Suppressor macrophage (primary cell): ENCODE measurements around the gene PRDM10.

Source experiments
- DNase-seq, 4 experiments: peaks; one replicate each; pipeline ENCODE4 v3.0.0-alpha.2; 2020 to 2022

The PRDM10 gene

DNA sequence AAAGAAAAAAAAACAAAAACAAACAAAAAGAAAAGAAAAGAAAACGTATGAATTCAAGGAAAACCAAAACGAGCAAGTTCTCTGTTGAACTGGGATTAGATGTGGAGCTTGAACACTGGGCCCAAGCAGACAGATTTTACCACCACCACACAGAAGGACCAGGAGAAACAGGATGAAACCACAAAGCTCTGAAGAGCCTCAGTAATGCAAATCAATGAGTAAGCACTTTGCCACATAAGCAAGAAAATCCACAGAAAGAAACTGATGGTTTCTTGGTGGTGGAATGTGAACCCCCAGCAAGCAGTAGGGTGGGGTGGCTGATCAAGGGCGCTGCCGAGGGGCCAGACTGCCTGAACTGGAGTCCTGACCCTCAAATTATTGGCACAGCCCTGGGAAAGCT lies 56.4 kb downstream of the PRDM10 start:
- no peak for DNase-seq

DNA sequence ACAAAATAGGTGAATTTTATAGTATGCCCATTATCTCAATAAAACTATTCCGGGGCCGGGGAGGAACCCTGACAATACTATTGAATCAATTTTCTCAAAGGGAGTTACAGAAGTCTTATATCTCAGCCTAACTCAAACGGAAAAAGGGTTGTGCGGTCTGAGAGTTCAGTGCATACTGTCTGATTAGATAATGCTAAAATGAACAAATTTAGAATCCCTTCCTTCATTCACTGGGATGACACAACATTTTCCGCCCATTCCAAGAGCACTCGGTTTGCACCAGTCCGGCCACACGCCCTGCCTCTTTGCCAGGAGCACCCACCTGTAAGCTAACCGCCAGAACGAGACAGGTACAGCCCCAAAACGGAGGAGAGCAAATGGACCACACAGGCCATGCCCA lies 57.3 kb downstream of the PRDM10 start:
- no peak for DNase-seq

GRCh38 chr11:129944696-129945095 lies 57.9 kb downstream of the PRDM10 start:
- DNase-seq = no peak

DNA sequence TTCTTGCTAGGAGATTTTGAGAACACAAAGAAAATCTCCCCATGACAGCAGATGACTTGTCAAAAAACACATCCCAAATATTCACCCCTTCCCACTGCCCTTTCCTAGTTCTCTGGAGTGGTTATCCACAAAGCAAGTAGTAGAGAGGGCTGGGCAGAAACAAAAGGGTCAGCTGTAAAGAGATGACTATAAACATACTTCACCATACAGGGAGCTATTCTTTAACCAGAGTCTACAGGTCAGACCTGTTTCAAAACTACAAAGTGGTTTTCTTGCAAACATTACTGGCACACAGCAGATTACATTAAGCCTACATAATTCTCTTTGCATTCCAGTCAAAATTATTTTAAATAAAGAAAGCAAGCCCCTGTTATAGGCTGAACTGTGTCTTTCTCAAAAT lies 59.6 kb downstream of the PRDM10 start:
- no peak for DNase-seq

DNA sequence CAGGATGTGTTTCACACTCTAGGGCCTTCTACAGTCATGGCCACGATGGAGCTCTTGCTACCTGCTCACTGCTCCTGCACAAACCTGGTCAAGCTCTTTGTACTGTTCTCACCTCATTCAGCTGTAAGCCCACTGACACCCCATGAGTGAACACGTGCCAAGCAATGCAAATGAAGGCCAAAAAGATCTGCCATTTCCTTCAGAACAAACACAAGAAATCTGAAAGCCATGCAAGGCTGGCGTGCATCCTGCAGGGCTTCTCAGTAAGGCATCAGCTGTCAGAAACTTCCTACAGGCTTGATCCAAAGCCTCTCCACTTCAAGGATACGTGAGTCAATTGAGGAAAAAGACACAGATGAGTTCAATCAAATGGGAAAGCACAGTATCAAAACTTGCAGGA lies 63.1 kb downstream of the PRDM10 start:
- DNase-seq = no peak

GRCh38 chr11:129938764-129939163 lies 63.9 kb downstream of the PRDM10 start:
- DNase-seq = no peak

DNA sequence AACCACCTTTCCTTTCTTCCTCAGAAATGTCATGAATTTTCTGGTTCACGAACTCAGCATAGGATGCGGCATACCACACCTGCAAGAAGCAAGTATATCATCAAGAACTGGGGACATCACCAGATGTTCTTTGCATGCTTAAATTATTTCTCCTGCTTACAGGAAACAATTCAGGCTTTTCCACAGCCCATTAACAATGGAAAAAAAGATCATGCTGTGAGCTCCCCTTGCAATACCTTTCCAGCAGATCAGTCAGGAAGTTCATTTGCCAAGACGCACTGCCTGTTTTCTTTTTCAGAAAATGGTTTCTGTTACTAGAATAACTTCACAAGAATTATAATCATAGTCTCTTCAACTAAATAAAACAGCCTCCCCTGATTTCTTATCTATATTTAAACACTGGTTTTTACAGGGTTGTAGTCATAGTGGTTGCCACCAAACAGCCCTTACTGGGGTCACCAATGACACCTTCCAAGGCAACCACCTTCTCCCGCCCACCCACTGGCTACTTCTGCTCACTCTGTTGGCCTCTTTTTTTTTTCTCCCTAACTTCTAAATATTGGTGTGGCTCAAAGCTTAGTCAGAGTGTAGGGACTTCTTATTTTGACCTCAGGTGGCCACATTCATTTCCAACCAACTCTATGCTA lies 64.9 kb downstream of the PRDM10 start:
- no peak for DNase-seq

DNA sequence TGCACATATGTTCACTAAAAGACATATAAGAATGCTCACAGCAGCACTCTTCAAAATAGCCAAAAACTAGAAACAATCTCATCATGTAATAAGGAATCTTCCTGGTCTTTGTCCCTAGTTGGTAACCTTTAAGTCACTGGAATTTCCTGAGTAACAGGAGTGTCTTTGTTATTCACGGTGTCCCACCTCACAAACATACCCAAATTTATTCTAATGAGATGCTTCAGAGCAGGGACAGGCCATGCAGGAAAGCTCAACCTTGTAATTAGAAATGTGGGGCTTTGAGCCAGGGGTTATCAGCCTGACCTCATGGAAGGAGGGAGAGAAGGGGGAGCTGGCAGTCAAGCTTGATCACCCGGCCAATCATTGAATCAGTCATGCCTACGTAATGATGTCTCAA lies 66.9 kb downstream of the PRDM10 start:
- DNase-seq = no peak

GRCh38 chr11:129933891-129934290 lies 68.7 kb downstream of the PRDM10 start:
- no peak for DNase-seq

- no peak for DNase-seq
Observed at GRCh38 chr11:129933262-129933661, 69.4 kb downstream of the PRDM10 start.

- DNase-seq = no peak
Observed at GRCh38 chr11:129932381-129933067, 70.1 kb downstream of the PRDM10 start.

DNA sequence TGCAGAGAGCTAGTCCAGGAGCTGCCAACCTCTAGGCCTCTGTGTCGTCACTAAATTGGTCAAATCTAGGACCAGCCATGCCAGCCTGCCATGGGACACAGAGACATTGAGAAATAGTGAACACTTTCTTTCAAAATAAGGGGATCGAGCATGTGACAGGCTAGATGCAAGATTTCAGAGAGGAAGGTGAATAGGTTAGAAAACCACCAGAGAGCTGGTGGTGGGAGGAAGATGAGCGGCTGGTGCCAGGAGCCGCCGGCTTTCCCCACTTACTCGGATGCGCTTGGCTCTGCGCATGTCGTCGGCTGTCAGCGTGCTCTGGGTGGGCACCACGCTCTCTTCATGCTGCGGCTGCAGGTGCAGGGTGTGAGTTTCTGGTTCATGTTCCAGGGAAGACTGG lies 71.9 kb downstream of the PRDM10 start:
- DNase-seq = peak; percentile 27 to 70 (median 59)

- peak; percentile 26 to 56 (median 42) for DNase-seq
Observed at GRCh38 chr11:129930296-129930695, 72.3 kb downstream of the PRDM10 start.

DNA sequence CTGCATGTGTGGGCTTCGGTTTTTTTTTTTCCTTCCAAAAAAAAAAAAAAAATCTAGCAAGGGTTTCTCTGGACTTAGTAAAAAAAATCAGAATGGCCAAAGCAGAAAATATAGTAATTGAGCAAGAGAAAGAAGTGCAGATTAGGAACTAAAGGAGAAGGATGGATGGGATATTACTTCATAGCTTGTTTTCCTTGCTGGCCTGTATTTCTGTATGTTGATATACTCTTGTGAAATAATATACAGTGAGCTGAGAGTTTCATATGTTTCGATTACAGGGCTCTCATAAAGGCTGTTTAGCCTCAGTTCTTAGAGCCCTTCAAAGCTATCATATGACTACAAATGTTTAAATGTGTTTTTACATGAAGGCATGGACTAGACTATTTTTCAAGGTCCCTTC lies 72.9 kb downstream of the PRDM10 start:
- peak in 2 of 4 experiments; percentile 52 to 59 for DNase-seq

DNA sequence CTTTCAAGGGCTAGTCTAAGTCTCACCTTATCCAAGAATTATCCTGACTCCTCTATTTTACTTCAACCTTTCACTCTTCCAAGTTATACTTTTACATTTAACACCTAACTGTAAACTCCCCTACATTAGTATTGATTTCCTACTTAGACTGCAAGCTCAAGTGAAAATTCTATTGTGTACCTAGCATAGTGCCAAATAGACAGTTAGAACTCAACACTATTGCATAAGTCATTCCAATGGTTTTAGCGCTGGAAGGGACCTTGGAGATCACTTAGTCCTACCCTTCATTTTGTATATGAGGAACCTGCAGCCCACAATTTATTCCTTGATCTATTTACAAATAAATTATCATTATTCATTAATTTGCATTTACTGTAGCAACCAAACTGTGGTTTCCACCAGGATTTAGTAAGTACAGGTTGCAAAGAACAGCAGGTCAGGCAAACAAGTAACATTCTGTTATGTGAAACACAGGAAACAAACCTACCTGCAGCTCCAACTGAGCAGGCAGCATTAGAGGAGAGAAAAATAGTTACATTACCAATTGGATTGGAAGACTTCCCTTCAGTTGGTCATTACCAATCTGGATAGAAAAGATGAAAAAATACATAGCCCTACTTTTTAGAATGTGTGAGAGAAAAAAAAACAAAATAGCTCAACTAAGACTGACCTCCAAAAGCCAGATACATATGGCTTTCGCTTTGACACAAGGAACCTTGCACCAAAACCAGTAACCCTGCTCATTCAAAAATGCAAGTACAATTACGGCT lies 73.5 kb downstream of the PRDM10 start:
- DNase-seq = no peak

DNA sequence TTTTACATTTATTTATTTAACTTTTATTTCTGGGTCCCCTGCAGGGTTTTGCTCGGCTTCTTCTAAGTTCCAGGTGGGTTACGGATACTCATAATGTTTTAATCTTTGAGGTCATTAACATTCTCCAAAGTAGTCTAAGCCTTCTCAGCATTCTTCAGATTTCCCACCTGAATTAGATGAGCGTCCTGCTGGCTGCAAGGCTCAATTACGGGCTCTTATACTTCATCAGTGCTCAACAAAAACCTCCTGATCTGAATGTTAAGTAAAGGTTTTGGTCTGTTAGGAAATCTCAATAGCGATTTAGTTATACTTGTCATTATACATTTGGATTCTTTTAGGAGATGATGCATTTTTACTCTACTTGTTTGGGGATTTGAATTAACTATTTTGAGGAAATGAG lies 80.0 kb downstream of the PRDM10 start:
- no peak for DNase-seq

DNA sequence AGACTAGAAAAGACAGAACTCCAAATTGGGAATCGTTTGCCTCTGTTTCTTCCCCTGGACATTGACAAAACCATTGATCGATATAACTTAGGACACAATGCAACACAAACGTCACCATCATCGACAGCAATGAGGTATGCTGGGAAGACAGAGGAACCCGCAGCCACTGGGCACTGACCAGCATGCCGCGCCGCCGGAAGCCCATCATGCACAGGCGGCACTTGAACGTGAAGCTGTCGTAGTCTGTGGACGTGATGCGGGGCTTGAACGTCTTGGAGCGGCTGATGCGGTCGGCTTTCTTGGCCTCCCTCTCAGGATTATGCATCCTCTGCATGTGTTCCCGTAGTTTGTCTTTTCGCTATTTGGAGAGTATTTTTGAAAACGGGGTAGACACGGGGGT lies 84.3 kb downstream of the PRDM10 start:
- DNase-seq = no peak

- DNase-seq = no peak
Observed at GRCh38 chr11:129917231-129917630, 85.4 kb downstream of the PRDM10 start.

DNA sequence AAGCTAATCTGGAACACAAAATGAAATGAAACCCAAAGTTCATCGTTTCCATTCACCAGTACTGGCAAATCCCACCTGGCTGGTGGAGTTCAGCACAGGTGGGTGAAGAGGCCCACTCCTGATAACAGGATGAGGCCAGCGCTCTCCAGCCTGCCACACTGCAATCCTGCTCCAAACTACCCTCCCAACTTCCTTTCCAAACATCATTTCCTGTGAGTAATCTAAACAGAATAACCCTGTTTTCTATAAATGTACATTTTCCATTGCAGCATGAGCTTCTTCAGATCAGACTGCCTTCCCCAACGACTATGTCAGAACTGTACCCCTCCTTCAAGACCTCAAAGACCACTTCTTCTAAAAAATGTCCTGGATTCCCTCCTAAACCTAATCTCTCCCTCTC lies 91.3 kb downstream of the PRDM10 start:
- DNase-seq = peak in 2 of 4 experiments; percentile 33 to 40

- no peak for DNase-seq
Observed at GRCh38 chr11:129910360-129910759, 92.3 kb downstream of the PRDM10 start.

DNA sequence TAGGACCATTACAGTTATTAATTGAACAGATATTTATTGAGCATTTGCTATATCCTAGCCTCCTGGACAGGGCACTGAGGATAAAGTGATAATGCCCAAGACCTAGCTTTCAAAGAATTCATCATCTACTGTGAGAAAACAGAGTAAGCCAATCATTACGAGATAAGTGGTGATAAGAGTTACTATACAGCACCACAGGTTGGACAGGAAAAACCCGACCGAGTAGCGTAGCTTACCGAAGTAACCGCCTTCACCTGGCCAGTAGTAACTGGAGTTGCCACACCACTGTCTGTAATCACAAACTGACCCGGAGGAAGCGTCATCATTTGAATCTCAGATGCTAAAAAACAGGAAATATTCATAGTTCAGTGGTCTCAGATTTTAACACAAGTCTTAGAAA lies 97.2 kb downstream of the PRDM10 start:
- no peak for DNase-seq

DNA sequence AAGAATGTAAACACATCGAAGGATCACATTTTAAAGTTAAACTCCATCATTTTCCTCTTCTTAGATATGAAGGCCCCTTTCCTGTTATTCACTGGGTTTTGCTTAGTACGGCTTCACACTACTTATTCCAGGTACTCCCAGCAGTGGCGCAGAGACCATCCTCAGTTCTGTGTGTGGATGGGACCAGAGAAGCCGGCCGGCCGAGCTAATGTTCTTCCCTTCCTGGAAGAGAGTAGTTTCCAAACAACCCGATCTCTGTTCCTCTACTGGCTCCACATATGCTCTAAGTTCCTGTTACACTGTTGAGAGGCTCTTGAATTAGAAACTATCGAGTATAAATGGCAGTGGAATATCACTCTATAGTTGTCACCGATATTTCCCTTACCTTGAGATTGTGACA lies 106.6 kb downstream of the PRDM10 start:
- peak; percentile 36 to 65 (median 58) for DNase-seq

DNA sequence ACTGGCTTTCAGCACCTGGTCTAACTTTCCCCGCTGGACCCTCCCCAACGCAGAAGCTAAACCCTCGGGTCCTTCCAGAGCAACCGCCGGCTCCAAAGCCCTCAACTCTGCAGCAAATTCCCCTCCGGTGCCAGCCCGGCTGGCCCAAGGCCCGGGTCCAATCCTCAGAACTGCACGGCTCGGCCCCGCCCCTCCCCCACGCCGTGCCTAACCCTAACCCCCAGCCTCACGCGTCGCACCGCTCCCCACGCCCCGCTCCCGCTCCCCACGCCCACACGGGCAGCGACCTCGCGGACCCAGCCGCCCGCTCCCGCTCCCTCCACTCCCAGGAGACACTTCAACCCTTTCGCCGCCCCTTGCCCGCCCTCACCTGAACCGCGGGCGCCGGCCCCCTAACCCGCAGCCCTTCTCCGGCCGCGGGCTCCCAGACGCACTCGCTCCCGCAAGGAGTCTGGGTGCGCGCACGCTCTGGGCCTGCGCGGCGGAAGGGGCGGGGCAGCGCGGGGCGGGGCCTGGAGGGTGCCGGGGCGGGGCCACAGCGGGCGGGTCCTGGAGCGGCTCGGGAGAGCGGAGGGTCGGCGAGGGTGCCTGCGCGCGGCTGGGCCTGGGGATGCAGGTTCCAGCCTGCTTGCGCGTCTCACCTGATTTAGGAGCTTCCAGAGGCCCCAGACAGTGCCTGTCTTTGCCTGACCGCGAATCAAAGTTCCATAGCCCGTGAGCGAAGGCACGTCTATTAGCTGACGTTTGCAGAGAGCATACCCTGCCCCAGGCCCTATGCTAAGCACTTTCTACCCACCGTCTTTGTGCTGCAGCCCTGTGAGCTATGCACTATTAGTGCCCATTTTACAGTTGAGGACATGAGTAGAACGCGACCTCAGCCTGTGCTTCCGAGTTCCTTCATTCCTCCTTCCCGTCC lies 107.3 kb downstream of the PRDM10 start, which contains the start of gene NFRKB:
TSS of gene NFRKB (minus strand) at position 453 of the 916 bp plus-strand sequence. CDS start 2,729 bp downstream, outside the sequence.
- DNase-seq = peak; percentile 85 to 96 (median 91)
